Stimulated activated CD8-positive, alpha-beta memory T cell treated with anti-CD3 and anti-CD28 coated beads, Interleukin-12 subunit alpha, Interleukin-12 subunit beta, amount 100 ng/mL, for 1 hour (primary cell): ENCODE results near the gene CLDN5.

Experiments used
- DNase-seq: peaks from one replicate; pipeline ENCODE4 v3.0.0-alpha.2; 2020; ENCODE audit warnings: low read depth

The CLDN5 gene

GRCh38 chr22:19479355-19480172, 44.6 kb downstream of the CLDN5 start, which contains the start of gene CDC45:
TSS of gene CDC45 (plus strand) at chr22:19479920. CDS start at chr22:19479969, 49 bp downstream.
- peak; percentile 88 for DNase-seq

- DNase-seq = peak; percentile 62
Measured at GRCh38 chr22:19478901-19479354, 45.3 kb downstream of the CLDN5 start, which contains the start of gene UFD1. TSS of gene UFD1 (minus strand) at chr22:19479193. CDS start at chr22:19479085, 108 bp downstream.

- DNase-seq = no peak
Measured at GRCh38 chr22:19478045-19478900, 45.9 kb downstream of the CLDN5 start.

- DNase-seq = no peak
Measured at GRCh38 chr22:19477321-19478044, 46.7 kb downstream of the CLDN5 start.

GRCh38 chr22:19476023-19476422, 48.2 kb downstream of the CLDN5 start:
- DNase-seq = no peak

GRCh38 chr22:19473578-19473977, 50.6 kb downstream of the CLDN5 start:
- DNase-seq = no peak
